Mucosa of descending colon (tissue), 3 donors: ENCODE data around the gene FLVCR2. TPM values are rescaled to one million over a fixed set of nuclear protein-coding genes. Genes with fewer than 3 reads are reported as not detected.

Experiments
- ATAC-seq: fragments of 200-7000 bp; cut with Tn5 transposase; one replicate; pipeline ENCODE4 v1.9.1; 2020; ENCODE audit warnings: mild to moderate bottlenecking, moderate library complexity
- DNase-seq, 3 donors: peaks; one replicate each; pipeline ENCODE4 v3.0.0-alpha.2; 2020
- H3K36me3 ChIP-seq: fragments of 200-600 bp; one replicate; pipeline ENCODE4 v1.8.0; 2021; ENCODE audit warnings: low read depth, mild to moderate bottlenecking
- H3K4me1 ChIP-seq: fragments of 200-600 bp; one replicate; pipeline ENCODE4 v1.8.0; 2021; ENCODE audit warnings: low read depth, mild to moderate bottlenecking
- H3K4me3 ChIP-seq: fragments of 200-600 bp; one replicate; pipeline ENCODE4 v1.8.0; 2021; ENCODE audit warnings: mild to moderate bottlenecking
- H3K9me3 ChIP-seq: fragments of 200-600 bp; one replicate; pipeline ENCODE4 v1.8.0; 2021; ENCODE audit warnings: mild to moderate bottlenecking
- intact Hi-C, 2 donors: fragments of 100-400 bp; cut with DNase I in 1 of 2; cut with micrococcal nuclease in 1 of 2; formaldehyde crosslinking; loops; one replicate each; pipeline versions ENCODE4 v1.11.0 to v1.11.1; 2022; cut with DNase I, micrococcal nuclease
- total RNA-seq, 3 donors: library from RNA; stranded (reverse); fragmentation: NEBNext Ultra II Directional in 2 of 3; extraction: Animal tissue kit (Norgen Biotek cat#: 25700) in 2 of 3; gene quantifications; one replicate each; pipeline versions ENCODE4 v1.2.1 to v1.2.4, GENCODE V29; 2021 to 2023
- TF ChIP-seq, protein P1 (sequence below): fragments of 200-600 bp; IDR thresholded peaks from one replicate; pipeline ENCODE4 v1.8.0; 2022; ENCODE audit warnings: antibody characterized with exemption, mild to moderate bottlenecking
- donor health status: DM: no; HTN: no; CAD: no; lungs with moderate emphysema.
- donor health status: DM: no; HTN: no; CAD: no.
- donor health status: DM: no; HTN: yes; CAD: no.

FLVCR2 gene
- total RNA-seq, 3 donors from 2014 or later = 19.2 to 37.5 (median 35.3) TPM

DNA sequence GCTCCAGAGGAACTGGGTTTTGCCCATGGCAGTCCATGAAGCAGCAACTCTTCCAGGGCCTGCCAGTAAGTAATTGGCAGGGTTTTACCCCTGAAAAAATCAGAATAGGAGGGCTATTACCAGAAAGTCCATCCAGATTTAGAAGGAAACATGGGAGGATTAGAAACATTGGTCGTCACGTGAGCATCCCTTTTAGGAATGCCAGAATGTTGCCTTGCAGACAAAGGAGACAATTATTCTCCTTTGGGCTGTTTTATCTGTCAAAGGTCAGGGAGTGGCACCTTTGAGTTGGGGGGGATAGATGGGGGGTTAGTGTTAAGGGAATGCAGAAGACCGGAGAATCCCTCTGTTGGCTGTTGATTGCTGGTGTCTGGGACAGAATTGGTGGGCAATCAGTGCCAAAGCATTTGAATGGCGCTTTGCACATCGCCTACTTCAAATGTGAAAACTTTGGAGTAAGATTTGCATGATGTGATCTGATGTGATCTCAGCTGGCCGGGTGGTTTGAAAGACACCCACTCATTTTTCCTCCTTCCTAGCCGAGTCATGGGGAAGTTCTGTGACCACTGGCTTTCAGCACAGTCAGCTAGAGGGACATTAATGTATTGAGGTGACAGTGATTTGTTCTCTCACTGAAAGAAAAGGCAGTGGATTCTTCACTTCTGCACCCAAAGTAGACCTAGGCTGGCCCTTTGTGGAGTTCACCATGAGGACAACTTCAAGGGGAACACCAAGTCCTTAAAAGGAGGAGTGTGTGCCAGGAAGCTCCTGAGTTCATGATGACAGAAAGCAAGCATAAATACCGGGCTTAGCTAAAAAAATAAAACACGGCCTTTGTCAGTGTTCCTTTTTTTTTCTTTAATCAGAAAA is 31.4 kb downstream of the FLVCR2 start:
- ATAC-seq = peak; percentile 10
- no peak for DNase-seq
- no peak overlapping the region for H3K4me3 ChIP-seq
- intact Hi-C loops = no loop called here
- H3K4me1 ChIP-seq = no peaks in the 10 kb centered on the region
- no peaks in the 10 kb centered on the region for H3K9me3 ChIP-seq
- TF ChIP-seq, protein P1, sequence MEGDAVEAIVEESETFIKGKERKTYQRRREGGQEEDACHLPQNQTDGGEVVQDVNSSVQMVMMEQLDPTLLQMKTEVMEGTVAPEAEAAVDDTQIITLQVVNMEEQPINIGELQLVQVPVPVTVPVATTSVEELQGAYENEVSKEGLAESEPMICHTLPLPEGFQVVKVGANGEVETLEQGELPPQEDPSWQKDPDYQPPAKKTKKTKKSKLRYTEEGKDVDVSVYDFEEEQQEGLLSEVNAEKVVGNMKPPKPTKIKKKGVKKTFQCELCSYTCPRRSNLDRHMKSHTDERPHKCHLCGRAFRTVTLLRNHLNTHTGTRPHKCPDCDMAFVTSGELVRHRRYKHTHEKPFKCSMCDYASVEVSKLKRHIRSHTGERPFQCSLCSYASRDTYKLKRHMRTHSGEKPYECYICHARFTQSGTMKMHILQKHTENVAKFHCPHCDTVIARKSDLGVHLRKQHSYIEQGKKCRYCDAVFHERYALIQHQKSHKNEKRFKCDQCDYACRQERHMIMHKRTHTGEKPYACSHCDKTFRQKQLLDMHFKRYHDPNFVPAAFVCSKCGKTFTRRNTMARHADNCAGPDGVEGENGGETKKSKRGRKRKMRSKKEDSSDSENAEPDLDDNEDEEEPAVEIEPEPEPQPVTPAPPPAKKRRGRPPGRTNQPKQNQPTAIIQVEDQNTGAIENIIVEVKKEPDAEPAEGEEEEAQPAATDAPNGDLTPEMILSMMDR = no peak
- H3K36me3 ChIP-seq = no peaks in the 10 kb centered on the region

DNA sequence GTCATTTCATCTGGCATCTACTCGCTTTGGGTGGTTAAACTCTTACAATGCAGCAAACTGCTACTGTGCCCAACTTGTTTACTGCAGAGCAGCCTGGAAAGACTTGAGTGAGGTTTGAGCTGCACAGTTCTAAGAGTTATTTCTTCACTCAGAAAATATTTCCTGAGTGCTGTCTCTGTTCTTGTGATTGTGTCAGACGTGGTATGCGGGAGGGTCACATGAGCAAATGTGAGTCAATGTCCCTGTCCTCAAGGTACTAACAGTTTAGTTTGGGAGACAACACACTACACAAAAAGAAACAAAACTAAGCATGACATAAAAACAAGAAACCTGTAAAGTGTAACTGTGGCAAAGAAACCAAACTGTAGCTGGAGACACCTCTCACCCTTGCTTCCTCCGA is 32.4 kb downstream of the FLVCR2 start:
- intact Hi-C loops = no loop called here
- Histone ChIP-seq H3K9me3 (no peaks in the 10 kb centered on the region), H3K4me3 (no peak overlapping the region), H3K36me3 (no peaks in the 10 kb centered on the region), H3K4me1 (no peaks in the 10 kb centered on the region)
- no peak for DNase-seq
- TF ChIP-seq, protein P1 = no peak
- ATAC-seq = no peak

DNA sequence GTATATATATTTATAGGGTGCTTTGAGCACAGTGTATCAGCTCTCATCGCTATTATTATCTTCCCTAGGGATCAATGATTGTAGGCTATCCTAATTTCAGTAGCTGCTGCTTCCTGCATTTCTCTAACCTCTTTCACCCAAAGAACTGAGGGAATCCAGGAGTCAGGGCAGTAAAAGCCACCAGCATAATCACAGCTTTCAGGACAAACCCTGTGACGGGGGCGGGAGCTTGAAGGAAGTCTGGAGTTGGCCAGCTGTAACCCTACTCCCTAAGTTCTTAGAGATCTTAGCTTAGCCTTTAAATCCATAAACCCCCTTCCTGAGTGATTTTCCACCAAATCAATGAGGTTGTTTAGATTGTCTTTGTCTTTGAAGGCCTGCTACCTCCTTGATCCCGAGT is 33.7 kb downstream of the FLVCR2 start:
- Histone ChIP-seq H3K4me1 (no peaks in the 10 kb centered on the region), H3K36me3 (no peaks in the 10 kb centered on the region), H3K9me3 (no peaks in the 10 kb centered on the region), H3K4me3 (no peak overlapping the region)
- intact Hi-C loops = no loop called here
- TF ChIP-seq, protein P1 = no peak
- no peak for ATAC-seq
- DNase-seq = no peak

DNA sequence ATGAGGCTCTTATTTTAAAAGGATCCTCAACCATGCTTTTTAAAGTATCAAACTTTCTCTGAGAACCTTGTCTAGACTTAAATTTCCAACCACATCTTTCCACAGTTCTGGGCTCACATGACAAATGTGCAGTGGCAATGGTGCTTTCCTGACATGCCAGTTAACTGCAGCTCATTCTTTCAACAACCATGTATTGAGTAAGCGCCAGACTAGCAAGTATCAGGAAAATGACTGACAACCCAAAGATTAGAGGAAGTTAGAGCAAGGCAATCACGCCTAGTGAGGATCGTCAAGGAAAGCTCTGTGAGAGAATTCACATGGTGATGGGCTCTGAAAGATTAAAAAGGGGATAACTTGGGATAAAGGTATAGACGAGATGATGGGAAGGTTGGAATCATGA is 35.8 kb downstream of the FLVCR2 start:
- no peaks in the 10 kb centered on the region for H3K36me3 ChIP-seq
- TF ChIP-seq, protein P1 = no peak
- DNase-seq (no peak), ATAC-seq (peak; percentile 22)
- no peaks in the 10 kb centered on the region for H3K4me1 ChIP-seq
- H3K4me3 ChIP-seq = no peak overlapping the region
- no peaks in the 10 kb centered on the region for H3K9me3 ChIP-seq
- intact Hi-C loops = no loop called here

DNA sequence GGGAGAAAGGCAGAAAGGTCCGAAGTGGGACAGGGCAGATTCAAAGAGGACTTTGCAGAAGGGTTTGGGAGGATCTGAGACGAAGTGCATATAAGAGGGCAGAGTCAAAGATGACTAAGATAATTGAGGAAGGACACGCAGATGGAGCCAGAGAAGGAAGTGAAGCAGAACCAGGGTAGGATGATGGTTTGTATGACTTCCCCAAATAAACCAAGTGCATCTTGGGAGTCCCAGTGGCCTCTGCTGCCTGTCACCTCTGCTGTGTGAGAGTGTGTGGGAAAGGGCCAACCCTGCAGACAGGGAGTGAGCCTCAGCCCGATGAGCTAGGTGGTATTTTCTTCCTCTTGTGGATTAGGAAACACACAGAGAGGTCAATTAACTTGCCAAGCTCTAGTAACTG is 36.8 kb downstream of the FLVCR2 start:
- intact Hi-C loops = no loop called here
- TF ChIP-seq, protein P1 = no peak
- no peak overlapping the region for H3K4me3 ChIP-seq
- H3K9me3 ChIP-seq = no peaks in the 10 kb centered on the region
- H3K4me1 ChIP-seq = no peaks in the 10 kb centered on the region
- H3K36me3 ChIP-seq = no peaks in the 10 kb centered on the region
- ATAC-seq = peak; percentile 83
- DNase-seq = no peak
